ENCODE data around the gene ZNF804A.

ZNF804A gene

GRCh38 chr2:184906160-184906559, 307.8 kb downstream of the ZNF804A start:
- no peak for DNase-seq
- Histone ChIP-seq H3K4me3 (ENCODE audit: low read depth in 1 of 2, low read length in 2 of 2) (no peak overlapping the region), H3K4me2 (ENCODE audit: insufficient read depth, low read length) (no peak overlapping the region), H3K9me3 (ENCODE audit: insufficient read depth, low read length, severe bottlenecking) (no peaks in the 10 kb centered on the region), H3K36me3 (ENCODE audit: insufficient read depth, low read length) (no peaks in the 10 kb centered on the region), H3K9ac (ENCODE audit: low read depth, low read length) (no peak overlapping the region), H3K27me3 (ENCODE audit: insufficient read depth, low read length, poor library complexity) (no peaks in the 10 kb centered on the region), H2AFZ (ENCODE audit: low read depth, low read length) (no peak overlapping the region), H3K4me1 (ENCODE audit: insufficient read depth, low read length) (no peaks in the 10 kb centered on the region), H4K20me1 (ENCODE audit: insufficient read depth, low read length) (no peaks in the 10 kb centered on the region), H3K79me2 (ENCODE audit: insufficient read depth, low read length) (no peaks in the 10 kb centered on the region), H3K27ac (ENCODE audit: low read length) (no peak overlapping the region)
- ATAC-seq (ENCODE audit: insufficient read depth, low read depth): no peak
- no peak for TF ChIP-seq EZH2 (IDR thresholded peaks at IDR 0.05; ENCODE audit: borderline replicate concordance, low read depth, low read length, severe bottlenecking)
- TF ChIP-seq, protein P1, sequence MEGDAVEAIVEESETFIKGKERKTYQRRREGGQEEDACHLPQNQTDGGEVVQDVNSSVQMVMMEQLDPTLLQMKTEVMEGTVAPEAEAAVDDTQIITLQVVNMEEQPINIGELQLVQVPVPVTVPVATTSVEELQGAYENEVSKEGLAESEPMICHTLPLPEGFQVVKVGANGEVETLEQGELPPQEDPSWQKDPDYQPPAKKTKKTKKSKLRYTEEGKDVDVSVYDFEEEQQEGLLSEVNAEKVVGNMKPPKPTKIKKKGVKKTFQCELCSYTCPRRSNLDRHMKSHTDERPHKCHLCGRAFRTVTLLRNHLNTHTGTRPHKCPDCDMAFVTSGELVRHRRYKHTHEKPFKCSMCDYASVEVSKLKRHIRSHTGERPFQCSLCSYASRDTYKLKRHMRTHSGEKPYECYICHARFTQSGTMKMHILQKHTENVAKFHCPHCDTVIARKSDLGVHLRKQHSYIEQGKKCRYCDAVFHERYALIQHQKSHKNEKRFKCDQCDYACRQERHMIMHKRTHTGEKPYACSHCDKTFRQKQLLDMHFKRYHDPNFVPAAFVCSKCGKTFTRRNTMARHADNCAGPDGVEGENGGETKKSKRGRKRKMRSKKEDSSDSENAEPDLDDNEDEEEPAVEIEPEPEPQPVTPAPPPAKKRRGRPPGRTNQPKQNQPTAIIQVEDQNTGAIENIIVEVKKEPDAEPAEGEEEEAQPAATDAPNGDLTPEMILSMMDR (IDR thresholded peaks at IDR 0.05; ENCODE audit: borderline replicate concordance, extremely low read depth, low read length, poor library complexity, severe bottlenecking): no peak

DNA sequence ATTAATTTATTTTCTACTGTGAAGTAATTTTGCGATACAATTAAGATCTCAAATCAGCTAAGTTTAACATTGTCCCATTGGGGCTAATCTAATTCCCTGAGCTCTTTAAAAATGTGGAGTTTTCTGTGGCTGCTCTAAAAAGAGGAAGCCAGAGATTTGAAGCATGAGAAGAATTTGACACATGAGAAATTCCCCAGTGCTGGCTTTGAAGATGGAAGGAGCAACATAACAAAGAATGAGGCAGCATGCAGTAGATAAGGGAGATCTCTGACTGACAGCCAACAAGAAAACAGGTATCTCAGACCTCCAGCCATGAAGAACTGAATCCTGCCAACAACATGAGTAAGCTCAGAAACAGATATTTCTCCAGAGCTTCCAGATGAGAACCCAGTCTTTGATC, 308.4 kb downstream of the ZNF804A start:
- H3K36me3 ChIP-seq (ENCODE audit: insufficient read depth, low read length): no peaks in the 10 kb centered on the region
- no peak overlapping the region for H3K4me3 ChIP-seq (ENCODE audit: low read depth in 1 of 2, low read length in 2 of 2)
- H3K9ac ChIP-seq (ENCODE audit: low read depth, low read length): no peak overlapping the region
- no peaks in the 10 kb centered on the region for H3K79me2 ChIP-seq (ENCODE audit: insufficient read depth, low read length)
- no peaks in the 10 kb centered on the region for H3K9me3 ChIP-seq (ENCODE audit: insufficient read depth, low read length, severe bottlenecking)
- no peak overlapping the region for H3K4me2 ChIP-seq (ENCODE audit: insufficient read depth, low read length)
- no peaks in the 10 kb centered on the region for H4K20me1 ChIP-seq (ENCODE audit: insufficient read depth, low read length)
- ATAC-seq (ENCODE audit: insufficient read depth, low read depth) (no peak), DNase-seq (no peak)
- TF ChIP-seq EZH2 (IDR thresholded peaks at IDR 0.05; ENCODE audit: borderline replicate concordance, low read depth, low read length, severe bottlenecking): no peak
- TF ChIP-seq, protein P1 (IDR thresholded peaks at IDR 0.05; ENCODE audit: borderline replicate concordance, extremely low read depth, low read length, poor library complexity, severe bottlenecking): no peak
- H3K4me1 ChIP-seq (ENCODE audit: insufficient read depth, low read length): no peaks in the 10 kb centered on the region
- no peak overlapping the region for H3K27ac ChIP-seq (ENCODE audit: low read length)
- no peaks in the 10 kb centered on the region for H3K27me3 ChIP-seq (ENCODE audit: insufficient read depth, low read length, poor library complexity)
- no peak overlapping the region for H2AFZ ChIP-seq (ENCODE audit: low read depth, low read length)

- Histone ChIP-seq H3K36me3 (ENCODE audit: insufficient read depth, low read length) (no peaks in the 10 kb centered on the region), H3K27ac (ENCODE audit: low read length) (no peak overlapping the region), H4K20me1 (ENCODE audit: insufficient read depth, low read length) (no peaks in the 10 kb centered on the region), H3K79me2 (ENCODE audit: insufficient read depth, low read length) (no peaks in the 10 kb centered on the region), H3K27me3 (ENCODE audit: insufficient read depth, low read length, poor library complexity) (no peaks in the 10 kb centered on the region), H3K9me3 (ENCODE audit: insufficient read depth, low read length, severe bottlenecking) (no peaks in the 10 kb centered on the region), H3K4me2 (ENCODE audit: insufficient read depth, low read length) (no peak overlapping the region), H2AFZ (ENCODE audit: low read depth, low read length) (no peak overlapping the region), H3K4me1 (ENCODE audit: insufficient read depth, low read length) (no peaks in the 10 kb centered on the region), H3K9ac (ENCODE audit: low read depth, low read length) (no peak overlapping the region), H3K4me3 (ENCODE audit: low read depth in 1 of 2, low read length in 2 of 2) (no peak overlapping the region)
- no peak for TF ChIP-seq EZH2 (IDR thresholded peaks at IDR 0.05; ENCODE audit: borderline replicate concordance, low read depth, low read length, severe bottlenecking)
- TF ChIP-seq, protein P1 (IDR thresholded peaks at IDR 0.05; ENCODE audit: borderline replicate concordance, extremely low read depth, low read length, poor library complexity, severe bottlenecking): no peak
- no peak for ATAC-seq (ENCODE audit: insufficient read depth, low read depth)
- DNase-seq: no peak
Measured at GRCh38 chr2:184908966-184909365, 310.6 kb downstream of the ZNF804A start.

DNA sequence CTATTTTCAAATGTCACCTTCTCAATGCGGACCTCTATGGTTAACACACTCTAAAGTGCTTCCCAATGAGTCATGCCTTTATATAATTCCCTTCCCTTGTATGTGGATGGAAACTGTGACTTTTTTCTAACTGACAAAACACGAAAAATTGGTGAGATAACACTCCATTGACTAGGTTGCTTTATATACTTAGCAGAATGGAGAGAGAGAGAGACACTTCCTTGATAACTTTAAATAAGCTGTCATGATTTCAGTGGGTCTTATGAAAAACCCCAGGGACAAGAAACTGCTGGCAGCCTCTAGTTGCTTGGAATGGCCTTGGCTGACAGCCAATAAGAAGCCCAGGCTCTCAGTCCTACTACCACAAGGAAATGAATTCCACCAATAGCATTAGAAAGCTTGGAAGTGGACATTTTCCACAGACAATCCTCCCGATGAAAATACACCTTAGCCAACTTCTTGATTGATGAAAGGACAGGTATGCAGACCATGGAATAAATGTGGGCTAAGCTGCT, 322.2 kb downstream of the ZNF804A start:
- Histone ChIP-seq H3K27me3 (ENCODE audit: insufficient read depth, low read length, poor library complexity) (no peaks in the 10 kb centered on the region), H2AFZ (ENCODE audit: low read depth, low read length) (no peak overlapping the region), H3K36me3 (ENCODE audit: insufficient read depth, low read length) (no peaks in the 10 kb centered on the region), H3K4me2 (ENCODE audit: insufficient read depth, low read length) (no peak overlapping the region), H3K79me2 (ENCODE audit: insufficient read depth, low read length) (no peaks in the 10 kb centered on the region), H3K4me3 (ENCODE audit: low read depth in 1 of 2, low read length in 2 of 2) (no peak overlapping the region), H3K9ac (ENCODE audit: low read depth, low read length) (no peak overlapping the region), H4K20me1 (ENCODE audit: insufficient read depth, low read length) (no peaks in the 10 kb centered on the region), H3K9me3 (ENCODE audit: insufficient read depth, low read length, severe bottlenecking) (peaks cover 5% of the 10 kb centered on the region), H3K4me1 (ENCODE audit: insufficient read depth, low read length) (no peaks in the 10 kb centered on the region), H3K27ac (ENCODE audit: low read length) (no peak overlapping the region)
- no peak for DNase-seq
- no peak for TF ChIP-seq EZH2 (IDR thresholded peaks at IDR 0.05; ENCODE audit: borderline replicate concordance, low read depth, low read length, severe bottlenecking)
- TF ChIP-seq, protein P1 (IDR thresholded peaks at IDR 0.05; ENCODE audit: borderline replicate concordance, extremely low read depth, low read length, poor library complexity, severe bottlenecking): no peak
- ATAC-seq (ENCODE audit: insufficient read depth, low read depth): no peak
